CD4-positive, alpha-beta T cell treated with Interleukin-17A for 4 hours (primary cell): Measurements from ENCODE around the gene PREPL.
"Not testable (repeated sequence)": the region's sequence is repeated elsewhere in the genome, so short reads cannot be mapped to it uniquely, and the experiment has no call there.

ENCODE experiments used
- DNase-seq: peaks from one replicate; pipeline ENCODE4 v3.0.0-alpha.2; 2020; ENCODE audit warnings: mixed read lengths

The PREPL gene

DNA sequence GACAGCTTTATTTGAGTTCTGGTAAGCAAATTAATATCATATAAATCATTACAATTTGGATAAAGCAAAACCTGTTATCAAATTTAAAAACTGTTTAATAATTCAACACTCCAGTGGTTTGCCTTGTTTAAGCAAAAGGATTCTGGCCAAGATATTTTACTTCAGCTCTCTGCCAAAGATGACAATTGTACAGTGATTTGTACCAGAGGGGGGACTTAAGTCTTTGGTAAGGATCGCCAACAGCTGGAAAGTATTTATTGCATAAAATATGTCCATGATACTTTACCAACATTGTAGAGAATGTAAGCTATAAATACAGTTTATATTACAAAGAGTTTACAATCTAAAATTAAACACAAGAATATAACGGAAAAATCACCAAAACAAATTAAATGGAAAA, 13.8 kb downstream of the PREPL start:
- no peak for DNase-seq

DNA sequence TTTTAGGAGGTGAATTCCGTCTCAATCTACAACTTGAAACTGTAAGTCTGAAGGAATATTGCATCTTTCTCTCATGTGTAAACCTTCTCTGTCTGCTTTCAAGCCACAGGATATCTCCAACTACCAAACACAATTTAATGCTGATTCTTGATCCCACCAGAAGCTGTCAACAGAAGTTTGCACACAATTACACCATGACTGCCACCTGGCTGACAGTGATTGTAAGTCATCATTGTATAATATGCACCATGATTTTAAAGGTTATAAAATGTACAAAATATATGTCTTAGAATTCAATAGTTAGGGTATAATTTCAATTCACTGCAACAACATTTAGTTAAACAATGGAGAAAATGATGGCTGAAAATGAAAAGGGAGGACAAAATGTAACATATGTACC, 18.4 kb downstream of the PREPL start:
- peak; percentile 33 for DNase-seq

DNA sequence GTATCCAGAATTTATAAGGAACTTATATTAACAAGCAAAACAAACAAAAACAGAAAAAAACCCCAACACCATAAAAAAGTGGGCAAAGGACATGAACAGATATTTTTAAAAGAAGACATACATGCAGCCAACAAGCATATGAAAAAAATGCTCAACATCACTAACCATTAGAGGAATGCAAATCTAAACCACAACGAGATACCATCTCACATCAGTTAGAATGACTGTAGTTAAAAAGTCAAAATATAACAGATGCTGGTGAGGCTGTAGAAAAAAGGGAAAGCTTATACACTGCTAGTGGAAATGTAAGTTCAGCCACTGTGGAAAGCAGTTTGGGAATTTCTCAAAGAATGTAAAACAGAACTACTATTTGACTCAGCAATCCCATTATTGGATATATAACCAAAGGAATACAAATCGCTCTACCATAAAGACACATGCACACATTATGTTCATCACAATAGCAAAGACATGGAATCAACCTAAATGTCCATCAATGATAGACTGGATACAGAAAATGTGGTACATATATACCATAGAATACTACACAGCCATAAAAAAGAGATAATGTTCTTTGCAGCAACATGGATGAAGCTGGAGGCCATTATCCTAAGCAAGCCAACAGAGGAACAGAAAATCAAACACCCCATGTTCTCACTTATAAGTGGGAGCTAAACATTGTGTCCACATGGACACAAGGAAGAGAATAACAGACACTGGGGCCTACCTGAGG, 25.3 kb downstream of the PREPL start:
- no peak for DNase-seq

DNA sequence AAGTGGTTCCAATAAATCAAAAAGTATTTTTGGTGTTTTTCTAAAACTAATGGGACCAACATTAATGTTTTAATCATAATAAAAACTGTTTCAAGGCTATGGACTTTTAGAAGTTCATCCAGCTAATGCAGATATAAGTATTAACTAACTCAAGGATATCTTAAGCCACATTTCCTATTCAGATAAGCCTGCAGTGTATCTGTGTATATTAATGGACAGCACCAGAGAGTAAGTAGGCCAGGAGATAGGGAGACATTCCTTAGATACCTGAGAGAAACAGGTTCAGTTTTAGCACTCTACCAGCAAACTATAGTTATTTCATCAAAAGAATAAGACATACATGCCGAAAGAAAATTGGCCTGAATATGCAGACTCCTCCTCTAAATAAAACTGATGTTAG, 27.3 kb downstream of the PREPL start:
- no peak for DNase-seq

- DNase-seq = no peak
These were observed 30.5 kb downstream of the PREPL start for GRCh38 chr2:44330801-44331200.

DNA sequence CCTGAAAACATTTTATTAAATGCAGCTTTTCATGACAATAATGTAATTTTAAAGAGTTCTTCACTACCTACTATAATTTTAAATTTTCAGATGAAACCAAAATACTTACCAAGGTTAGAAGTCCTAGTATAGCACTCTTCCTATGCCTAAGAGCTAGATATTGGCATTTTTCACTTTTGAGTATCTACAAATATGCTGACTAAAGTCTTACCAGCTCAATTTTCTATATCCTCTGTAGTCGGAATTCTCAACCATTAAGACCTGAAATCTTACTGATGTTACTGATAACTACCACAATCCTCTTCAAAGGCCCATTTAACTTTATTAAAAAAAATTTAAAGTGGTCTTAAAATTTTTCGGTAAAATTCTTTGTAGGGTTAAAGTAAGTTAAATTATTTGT, 32.0 kb downstream of the PREPL start:
- no peak for DNase-seq

- no peak for DNase-seq
These were observed 32.5 kb downstream of the PREPL start for GRCh38 chr2:44328750-44329149.

- DNase-seq = no peak
These were observed 34.6 kb downstream of the PREPL start for GRCh38 chr2:44326548-44327264.

- no peak for DNase-seq
These were observed 35.4 kb downstream of the PREPL start for GRCh38 chr2:44325897-44326296.

DNA sequence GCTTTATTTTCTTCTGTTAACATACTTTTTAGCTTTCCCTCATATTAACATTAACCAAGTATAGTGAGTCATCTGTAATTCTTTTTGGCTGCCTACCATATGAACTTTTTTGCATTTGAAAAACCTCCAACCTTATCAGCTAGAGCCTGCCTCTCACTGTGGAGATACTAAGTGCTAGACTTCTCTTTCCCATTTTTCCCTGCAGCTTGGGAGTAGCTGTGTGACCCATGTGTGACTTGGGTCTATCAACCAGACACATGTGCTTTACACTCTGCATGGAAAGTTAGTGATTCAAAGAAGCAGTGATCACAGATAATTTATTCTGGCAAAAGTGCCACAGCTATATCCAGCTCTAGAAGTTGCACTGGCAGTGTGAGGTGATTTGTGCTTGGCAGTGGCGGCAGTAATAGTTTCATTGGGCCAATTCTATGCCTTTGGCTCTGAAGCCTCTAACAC, 36.3 kb downstream of the PREPL start:
- DNase-seq = no peak

GRCh38 chr2:44321360-44321759, 39.9 kb downstream of the PREPL start:
- no peak for DNase-seq

DNA sequence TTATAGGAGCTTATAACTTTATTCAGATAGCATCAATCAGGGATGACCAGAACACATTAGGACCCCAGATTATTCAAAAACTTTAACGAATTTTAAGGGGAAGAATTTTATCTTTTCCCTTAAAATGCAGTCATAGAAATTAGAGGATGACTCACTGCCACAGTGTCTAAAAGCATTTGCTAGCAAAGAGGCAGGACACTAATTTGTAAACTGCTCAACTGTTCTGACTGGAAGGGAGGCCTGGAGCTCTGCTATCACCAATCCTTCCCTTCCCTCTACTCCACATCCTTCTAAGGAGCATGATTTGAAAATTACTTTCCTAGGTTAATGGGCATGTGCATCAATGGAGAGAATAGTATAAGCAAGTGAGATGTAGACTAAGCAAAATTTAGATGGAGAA, 40.5 kb downstream of the PREPL start:
- no peak for DNase-seq

GRCh38 chr2:44315945-44316344, 45.3 kb downstream of the PREPL start:
- no peak for DNase-seq

DNA sequence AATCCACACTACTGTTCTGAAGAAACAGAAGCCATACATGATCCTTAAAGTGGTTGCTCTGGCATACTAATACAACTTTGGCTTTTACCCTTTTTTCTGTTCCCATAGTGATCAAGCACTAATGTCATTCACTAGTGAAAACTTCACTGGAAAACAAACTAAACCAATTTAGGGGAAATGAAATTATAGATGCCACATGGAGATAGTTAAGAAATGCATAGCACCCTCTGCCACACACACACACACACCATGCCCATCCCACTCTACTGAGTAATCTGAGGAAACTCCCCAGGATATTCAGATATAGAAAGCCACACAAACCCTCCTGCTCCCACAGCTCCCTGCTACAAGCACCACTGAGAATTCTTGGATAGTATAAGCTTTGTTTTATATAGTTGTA, 46.9 kb downstream of the PREPL start:
- no peak for DNase-seq

GRCh38 chr2:44310287-44310686, 51.0 kb downstream of the PREPL start:
- no peak for DNase-seq

DNA sequence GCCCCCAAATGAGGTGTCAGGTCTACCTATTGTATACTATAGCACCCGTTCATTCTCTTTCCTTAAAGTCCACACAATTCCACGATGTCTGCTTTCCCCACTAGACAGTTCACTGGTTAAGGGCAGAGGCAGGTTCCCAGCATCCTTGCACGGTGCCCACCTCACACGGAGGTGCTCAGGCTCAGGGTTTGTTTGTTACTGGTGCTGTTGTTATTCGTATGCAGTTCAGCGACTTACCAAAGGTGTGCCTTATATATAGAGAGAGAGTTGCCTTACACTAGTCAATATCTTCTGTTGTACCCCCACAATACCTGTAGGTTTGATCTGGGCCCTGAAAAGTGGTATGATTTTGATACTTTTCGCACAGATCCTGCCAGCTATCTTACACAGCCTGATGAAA, 55.4 kb downstream of the PREPL start:
- no peak for DNase-seq

DNA sequence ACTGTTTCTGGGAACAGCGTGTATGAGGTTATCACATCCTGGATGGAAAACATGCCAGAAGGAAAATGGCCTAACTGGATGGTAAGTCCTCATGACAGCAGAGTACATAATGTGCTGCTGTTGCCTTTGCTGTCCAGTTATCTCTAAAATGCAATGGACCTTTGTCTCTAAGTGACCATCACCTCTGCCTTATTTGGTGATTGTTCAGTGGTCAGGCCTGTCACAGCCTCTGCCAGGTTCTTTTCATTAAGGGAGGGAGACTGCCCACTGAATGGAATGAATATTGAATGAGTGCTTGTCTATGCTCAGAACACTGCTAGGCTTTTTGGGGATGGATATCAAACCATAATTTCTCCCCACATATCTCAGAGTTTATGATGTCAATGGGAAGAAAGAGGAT, 57.0 kb downstream of the PREPL start:
- DNase-seq = no peak

DNA sequence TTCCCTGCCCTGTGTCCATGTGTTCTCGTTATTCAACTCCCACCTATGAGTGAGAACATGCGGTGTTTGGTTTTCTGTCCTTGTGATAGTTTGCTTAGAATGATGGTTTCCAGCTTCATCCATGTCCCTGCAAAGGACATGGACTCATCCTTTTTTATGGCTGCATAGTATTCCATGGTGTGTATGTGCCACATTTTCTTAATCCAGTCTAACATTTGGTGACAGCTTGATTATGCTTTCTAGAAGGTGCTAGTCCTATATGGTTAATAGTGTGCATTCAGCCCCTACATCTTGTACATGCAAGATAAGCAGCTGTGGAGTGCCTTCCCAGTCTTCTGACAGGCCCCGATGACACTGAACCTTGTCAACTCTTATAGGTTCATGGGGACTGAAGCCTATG, 57.5 kb downstream of the PREPL start:
- not testable (repeated sequence) for DNase-seq

GRCh38 chr2:44301111-44301510, 60.2 kb downstream of the PREPL start:
- no peak for DNase-seq

DNA sequence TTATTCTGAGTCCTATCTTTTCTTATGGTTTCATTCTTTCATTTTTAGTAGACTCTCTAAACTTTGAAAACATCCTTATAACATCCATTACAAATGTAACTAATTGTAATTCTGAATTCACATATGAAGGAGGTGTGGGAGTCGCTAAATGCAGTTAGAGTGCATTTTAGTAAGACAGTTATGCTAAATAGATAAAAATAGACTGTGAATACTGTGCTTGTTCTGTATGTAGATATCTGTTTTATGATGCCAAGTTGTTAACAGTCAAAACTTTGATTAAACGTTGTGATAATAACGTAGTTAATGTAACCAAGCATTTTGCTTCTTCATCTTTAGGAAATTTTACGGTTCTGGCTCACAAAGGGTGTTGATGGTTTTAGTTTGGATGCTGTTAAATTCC, 61.7 kb downstream of the PREPL start:
- DNase-seq = no peak

- DNase-seq = no peak
These were observed 63.9 kb downstream of the PREPL start for GRCh38 chr2:44297431-44297830.

DNA sequence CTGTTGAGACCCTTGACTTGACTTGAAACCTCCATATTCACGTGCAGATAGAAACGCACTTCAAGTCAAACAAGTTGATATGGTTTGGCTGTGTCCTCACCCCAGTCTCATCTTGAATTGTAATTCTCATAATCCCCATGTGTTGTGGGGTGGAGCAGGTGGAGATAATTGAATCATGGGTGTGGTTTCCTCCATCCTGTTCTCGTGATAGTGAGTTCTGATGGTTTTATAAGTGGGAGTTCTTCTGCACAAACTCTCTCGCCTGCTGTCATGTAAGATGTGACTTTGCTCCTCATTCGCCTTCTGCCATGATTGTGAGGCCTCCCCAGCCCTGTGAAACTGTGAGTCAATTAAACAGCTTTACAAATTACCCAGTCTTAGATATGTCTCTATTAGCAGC, 64.6 kb downstream of the PREPL start:
- DNase-seq = no peak

- DNase-seq = peak; percentile 25
These were observed 65.5 kb downstream of the PREPL start for GRCh38 chr2:44295633-44296359.

- DNase-seq = no peak
These were observed 66.2 kb downstream of the PREPL start for GRCh38 chr2:44295113-44295512.
